Kidney tubule cell (primary cell): ENCODE measurements around the gene ABCC8.
"Not testable (repeated sequence)": the region's sequence is repeated elsewhere in the genome, so short reads cannot be mapped to it uniquely, and the experiment has no call there.

Experiments used
- DNase-seq: peaks from one replicate; pipeline ENCODE4 v3.0.0-alpha.2; 2018; ENCODE audit warnings: low spot score

Gene ABCC8

GRCh38 chr11:17428261-17428660, 48.4 kb downstream of the ABCC8 start:
- no peak for DNase-seq

GRCh38 chr11:17426233-17426632, 50.4 kb downstream of the ABCC8 start:
- not testable (repeated sequence) for DNase-seq

DNA sequence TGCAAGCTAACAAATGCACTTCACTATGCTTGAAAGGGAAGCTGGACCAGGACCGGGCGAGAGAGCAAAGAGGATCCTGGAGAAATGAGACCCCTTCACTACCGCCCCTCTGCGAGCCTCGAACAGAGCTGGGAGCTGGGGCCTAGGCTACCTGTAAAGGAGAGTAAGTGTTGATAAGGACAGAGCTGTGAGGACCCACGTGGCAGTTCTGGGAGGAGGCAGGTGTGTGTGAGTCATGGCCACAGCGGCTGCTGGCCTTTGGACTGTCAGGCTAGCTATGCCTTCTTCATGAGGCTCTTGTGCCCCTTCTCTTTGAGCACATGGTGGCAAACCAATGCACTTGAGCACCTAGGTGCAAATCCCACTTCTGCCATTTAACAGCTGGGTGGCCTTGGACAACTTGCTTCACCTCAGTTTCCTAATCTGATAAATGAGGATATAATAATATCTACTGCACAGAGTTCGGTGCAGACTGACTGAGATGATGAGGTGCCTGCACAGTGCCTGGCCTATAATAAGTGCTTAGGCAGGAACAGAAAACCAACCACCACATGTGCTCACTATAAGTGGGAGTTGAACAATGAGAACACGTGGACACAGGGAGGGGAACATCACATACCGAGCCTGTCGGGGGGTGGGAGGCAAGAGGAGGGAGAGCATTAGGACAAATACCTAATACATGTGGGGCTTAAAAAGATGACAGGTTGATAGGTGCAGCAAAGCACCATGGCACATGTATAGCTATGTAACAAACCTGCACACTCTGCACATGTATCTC, 52.9 kb downstream of the ABCC8 start:
- peak; percentile 25 for DNase-seq

- no peak for DNase-seq
Observed at GRCh38 chr11:17421781-17422180, 54.9 kb downstream of the ABCC8 start.

DNA sequence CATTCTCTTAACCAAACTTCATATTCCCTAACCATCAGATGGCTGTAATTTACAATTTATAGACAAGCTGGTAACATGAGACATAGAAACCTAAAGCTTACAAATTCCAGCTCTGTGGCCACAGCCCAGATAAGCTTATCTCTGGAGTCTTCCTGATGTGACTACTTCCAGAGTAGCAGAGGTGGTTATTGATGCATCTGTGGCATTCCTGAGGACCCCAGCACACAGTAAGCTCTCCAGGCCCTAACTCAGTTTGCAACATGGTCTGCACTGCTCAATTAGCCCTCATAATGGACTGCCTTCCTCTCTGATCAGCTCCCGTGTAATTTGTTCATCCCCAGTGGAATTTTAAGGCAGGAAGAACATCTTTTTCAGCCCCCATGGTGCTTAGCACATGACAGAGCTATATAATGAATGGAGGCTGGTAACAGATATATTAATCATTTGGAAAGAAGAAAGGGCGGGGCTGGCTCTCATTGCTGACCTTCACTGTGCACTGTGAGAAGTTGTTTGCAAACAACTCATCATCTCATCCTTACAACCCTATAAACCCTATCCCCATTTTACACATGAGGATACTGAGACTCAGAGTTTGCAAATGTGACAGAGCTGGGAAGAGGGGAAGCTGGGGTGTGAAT, 58.1 kb downstream of the ABCC8 start:
- DNase-seq, result no peak

DNA sequence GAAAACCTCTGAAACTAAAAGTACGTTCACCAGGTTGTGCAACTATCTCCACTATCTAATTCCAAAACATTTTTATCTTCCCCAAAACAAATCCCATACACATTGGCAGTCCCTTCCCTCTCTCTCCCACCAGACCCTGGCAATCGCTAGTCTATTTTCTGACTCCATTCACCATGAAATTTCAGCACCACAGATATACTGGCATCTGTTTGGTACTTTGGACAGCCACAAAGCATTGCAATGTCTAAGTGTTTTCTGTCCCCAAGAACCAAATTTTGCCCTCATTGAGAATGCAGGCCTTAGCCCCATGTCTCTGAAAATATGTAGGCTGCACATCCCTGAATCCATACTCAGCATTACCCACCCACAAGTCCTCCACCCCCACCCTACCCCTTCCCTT, 60.2 kb downstream of the ABCC8 start:
- DNase-seq, result no peak

DNA sequence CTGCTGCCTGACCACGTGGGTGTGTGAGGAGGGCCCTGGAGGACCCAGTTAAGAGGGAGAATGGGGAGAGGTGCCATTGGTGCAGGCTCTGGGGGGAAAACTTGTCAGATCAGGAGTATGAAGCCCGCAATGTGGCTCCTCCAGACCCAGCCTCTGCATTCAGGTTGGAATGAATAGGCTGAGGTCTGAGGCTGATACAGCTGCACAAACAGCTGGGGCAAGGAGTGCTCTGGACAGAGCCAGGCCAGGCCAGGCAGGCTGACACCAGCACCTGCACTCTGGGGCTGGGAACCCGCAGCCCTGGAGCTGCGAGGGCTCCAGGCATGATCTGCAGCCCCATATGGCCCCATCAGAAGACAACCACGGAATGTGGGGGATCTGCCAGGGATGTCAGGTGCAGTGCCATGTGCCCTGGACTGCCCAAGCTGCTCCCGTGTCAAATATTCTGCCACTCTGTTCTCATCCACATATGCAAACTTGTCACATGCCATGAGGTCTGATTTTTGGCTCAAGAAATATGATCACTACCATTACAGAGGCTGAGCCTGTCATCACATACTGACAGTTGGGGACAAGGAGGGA, 61.0 kb downstream of the ABCC8 start:
- no peak for DNase-seq

DNA sequence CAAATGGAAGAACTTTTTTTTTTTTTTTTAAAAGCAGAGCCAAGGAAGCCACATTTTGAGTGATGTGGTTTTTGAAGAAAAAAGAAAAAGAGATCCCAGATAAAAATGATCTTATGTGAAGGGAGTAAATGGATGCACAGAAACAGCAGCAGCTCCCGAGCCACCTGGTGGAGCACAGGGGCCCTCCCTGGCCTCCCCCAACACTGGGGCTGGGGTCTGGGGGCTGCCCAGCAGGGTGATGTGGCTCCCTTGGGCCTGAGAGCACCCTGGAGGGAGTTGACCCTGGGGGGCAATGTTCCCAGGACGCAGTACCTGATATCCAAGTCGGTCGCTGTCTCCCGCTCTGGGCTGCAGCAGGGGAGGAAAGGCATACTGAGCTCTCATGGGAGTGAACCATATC, 61.7 kb downstream of the ABCC8 start:
- no peak for DNase-seq

- no peak for DNase-seq
Observed at GRCh38 chr11:17414317-17414737, 62.3 kb downstream of the ABCC8 start.

- no peak for DNase-seq
Observed at GRCh38 chr11:17413414-17414316, 63.0 kb downstream of the ABCC8 start.

GRCh38 chr11:17412488-17413180, 64.0 kb downstream of the ABCC8 start:
- no peak for DNase-seq

DNA sequence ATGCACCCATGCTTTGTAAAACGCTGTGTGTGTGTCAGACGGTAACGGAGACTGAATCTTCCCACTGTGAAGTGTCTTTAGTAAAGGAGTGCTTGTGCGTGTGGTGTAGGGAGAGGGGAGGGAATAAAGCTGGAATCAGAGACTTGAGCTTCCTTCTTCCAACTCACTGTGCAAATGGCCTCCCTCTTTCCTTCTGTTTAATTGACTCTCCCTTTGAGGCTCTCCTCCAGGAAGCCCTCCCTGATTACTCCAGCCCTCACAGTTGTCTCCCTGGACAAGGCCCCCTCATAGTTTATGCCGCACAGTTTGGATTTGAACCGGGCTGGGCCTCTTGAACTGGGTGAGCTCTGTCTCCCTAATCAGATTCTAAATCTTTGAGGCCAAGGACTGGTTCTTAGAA, 65.2 kb downstream of the ABCC8 start:
- no peak for DNase-seq

DNA sequence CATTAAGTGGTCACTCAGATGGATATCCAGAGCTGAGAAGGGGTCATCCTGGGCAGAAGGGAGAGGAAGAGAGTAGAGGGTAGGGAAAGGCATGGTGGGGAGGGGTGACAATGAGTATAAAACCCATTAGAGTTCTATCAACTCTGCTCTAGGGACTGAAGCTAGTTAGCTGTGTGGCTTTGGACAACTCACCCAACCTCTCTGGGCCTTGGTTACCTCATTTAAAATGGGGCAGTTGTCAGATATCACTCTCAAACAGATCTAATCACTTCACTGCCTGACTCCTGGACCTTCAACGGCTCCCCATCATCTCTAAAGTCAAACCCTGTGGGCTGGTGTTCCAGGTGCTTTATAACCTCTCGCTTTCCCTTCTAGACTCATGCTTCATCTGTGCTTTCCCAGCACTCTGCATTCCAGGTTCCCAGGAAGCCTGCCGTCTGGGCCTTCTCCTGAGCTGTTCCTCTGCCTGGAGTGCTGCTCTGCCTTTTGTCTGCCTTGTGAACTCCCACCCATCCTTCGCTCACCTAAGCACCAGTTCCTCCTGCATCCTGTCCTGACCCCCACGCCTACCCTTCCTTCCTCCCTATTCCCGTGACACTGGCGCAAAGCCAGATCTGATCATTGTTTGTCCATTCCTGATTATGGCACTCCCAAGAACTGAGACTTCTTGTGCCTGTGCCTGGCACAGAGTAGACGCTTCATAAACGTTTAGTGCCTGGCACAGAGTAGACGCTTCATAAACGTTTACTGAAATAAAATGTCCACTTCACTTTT, 65.9 kb downstream of the ABCC8 start:
- DNase-seq, result no peak

GRCh38 chr11:17408641-17409040, 68.0 kb downstream of the ABCC8 start:
- no peak for DNase-seq

- DNase-seq, result no peak
Observed at GRCh38 chr11:17408026-17408425, 68.6 kb downstream of the ABCC8 start.

GRCh38 chr11:17407575-17407974, 69.1 kb downstream of the ABCC8 start:
- DNase-seq, result no peak

DNA sequence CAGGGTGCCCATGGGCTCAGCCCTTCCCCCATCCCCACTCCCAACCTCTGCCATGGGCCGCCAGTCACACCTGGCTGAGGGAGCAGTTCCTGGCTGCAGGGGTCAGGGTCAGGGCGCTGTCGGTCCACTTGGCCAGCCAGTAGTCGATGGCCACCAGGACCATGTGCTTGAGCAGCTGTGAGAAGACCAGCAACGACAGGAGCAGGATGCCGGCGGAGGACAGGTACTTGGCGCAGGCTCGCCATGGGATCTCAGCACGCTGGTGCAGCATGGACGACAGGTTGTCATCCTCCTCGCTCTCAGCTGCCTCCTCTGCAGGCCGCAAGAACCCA, 69.9 kb downstream of the ABCC8 start:
- no peak for DNase-seq

DNA sequence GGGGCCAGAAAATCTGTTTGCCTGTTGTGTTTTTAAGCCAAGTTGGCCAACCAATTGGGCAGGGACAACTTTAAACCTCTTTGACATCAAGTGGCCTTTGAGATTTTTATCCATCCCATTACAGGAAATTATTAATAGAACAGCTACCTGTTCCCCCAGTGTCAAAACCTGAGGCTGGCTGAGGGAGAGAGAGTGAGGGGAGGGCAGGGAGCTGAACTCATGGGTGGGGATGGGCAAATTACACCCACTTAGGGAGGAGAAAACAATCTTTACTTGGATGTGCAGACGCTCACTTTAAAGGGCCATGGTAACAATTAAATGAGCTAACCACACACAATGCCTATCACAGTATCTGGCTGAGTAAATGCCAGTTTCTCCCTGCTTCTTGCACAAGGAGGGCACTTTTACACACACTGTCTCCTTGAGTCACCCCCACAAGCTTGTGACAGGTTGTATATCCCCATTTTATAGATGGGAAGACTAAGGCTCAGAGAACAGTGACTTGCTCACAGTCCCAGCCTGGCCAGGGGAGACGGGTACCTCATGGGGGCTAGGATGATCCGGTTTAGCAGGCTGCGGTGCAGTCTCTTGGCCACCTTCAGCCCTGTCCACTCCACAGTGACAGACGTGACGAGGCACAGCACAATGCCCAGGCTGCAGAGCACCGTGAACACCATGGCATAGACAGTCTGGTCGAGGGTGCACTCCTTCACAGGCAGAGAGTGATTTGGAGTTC, 70.4 kb downstream of the ABCC8 start:
- no peak for DNase-seq

GRCh38 chr11:17405232-17406005, 71.2 kb downstream of the ABCC8 start:
- peak; percentile 76 for DNase-seq
